ENCODE results near the gene ELL.

GRCh38 chr19:18449552-18449951 lies 72.3 kb downstream of the ELL start:
- TF ChIP-seq CTCF (IDR thresholded peaks at IDR 0.05) (no peak), EP300 (IDR thresholded peaks at IDR 0.05) (no peak), POLR2A (IDR thresholded peaks at IDR 0.05) (no peak)

Data from sigmoid colon (tissue), 4 donors.